Smooth muscle cell of bladder (primary cell): Measurements from ENCODE around the gene CNPY3. TPM values are rescaled to one million over a fixed set of nuclear protein-coding genes. Genes with fewer than 3 reads are reported as not detected.

Experiments used
- total RNA-seq: library from RNA; depleted of rRNA; stranded (reverse); fragments of >200 nt; gene quantifications from 2 replicates; pipeline ENCODE4 v1.2.3, GENCODE V29; 2014

The CNPY3 gene
- total RNA-seq = 21.9 and 33.7 TPM in 2 replicates

DNA sequence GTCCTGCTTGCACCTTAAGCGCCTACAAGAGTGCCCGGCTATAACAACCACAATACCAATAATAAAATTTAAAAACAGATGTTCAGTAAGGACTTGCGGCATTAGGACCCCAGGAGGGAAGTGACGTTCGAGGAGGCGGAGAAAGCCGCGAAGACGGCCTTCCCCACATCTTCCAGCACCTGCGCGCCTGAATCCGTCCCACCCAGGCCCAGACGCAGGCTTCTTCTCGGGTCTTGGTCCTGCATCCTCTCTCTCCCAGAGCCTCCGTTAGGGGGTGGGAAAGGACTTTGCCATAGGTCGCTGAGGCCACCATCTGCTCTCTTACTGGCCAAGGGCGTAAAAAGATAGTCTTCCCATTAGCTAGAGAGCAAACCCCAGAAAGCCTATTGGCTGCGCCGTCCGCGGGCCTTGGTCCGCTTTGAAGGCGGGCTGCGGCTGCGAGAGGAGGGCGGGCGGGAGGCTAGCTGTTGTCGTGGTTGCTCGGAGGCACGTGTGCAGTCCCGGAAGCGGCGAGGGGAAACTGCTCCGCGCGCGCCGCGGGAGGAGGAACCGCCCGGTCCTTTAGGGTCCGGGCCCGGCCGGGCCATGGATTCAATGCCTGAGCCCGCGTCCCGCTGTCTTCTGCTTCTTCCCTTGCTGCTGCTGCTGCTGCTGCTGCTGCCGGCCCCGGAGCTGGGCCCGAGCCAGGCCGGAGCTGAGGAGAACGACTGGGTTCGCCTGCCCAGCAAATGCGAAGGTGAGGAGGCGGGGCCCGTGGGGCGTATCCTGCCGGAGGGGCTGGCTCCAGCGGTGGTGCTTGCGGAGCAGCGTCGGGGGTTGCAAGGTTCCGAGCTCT is at the start of gene CNPY3:
CNPY3 (plus strand) TSS at position 495 of the 835 bp plus-strand sequence; CDS start at position 586, 91 bp downstream.

GRCh38 chr6:42915732-42916131 is 13.5 kb upstream of the CNPY3 start, which contains the start of gene PTCRA:
PTCRA (plus strand) TSS chr6:42916053; CDS start chr6:42916070, 17 bp downstream.

GRCh38 chr6:42960243-42961019 is 31.2 kb downstream of the CNPY3 start, which contains the start of gene GNMT:
GNMT (plus strand) TSS chr6:42960754; CDS start chr6:42960768, 14 bp downstream.

DNA sequence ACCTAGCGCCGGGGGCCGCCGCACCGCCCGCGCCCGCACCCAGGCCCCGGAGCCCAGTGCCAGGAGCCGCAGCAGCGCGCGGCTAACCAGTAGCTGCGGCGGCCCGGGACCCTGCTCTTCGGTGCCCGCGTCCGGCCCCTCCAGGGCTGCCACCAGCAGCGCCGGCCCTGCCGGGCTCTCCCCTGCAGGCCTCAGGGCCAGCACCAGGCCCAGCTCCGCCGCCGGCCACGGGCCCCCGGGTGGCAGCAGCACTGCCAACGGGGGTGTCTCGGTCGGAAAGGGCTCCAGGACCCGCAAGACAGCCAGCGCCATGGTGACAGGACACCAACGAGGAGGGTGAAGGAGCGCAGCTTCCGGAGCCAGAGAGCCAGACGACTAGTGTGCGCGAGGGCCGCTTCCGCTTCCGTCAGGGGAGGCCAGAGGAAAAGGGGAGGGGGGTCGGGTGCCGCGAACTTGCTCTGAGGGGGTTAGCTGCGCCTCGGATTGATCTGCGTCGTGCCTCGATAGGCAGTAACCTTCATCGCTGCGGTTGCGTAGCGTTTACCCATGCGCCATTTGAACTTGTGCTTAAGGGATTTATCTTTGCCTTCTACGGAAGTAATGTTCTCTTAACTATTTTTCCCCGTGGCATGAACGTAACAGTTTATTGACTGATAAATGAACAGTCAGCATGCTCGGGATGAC is 49.7 kb downstream of the CNPY3 start, which contains the start of gene PEX6:
PEX6 (minus strand) TSS at position 343 of the 684 bp plus-strand sequence; CDS start at position 312, 31 bp downstream.

DNA sequence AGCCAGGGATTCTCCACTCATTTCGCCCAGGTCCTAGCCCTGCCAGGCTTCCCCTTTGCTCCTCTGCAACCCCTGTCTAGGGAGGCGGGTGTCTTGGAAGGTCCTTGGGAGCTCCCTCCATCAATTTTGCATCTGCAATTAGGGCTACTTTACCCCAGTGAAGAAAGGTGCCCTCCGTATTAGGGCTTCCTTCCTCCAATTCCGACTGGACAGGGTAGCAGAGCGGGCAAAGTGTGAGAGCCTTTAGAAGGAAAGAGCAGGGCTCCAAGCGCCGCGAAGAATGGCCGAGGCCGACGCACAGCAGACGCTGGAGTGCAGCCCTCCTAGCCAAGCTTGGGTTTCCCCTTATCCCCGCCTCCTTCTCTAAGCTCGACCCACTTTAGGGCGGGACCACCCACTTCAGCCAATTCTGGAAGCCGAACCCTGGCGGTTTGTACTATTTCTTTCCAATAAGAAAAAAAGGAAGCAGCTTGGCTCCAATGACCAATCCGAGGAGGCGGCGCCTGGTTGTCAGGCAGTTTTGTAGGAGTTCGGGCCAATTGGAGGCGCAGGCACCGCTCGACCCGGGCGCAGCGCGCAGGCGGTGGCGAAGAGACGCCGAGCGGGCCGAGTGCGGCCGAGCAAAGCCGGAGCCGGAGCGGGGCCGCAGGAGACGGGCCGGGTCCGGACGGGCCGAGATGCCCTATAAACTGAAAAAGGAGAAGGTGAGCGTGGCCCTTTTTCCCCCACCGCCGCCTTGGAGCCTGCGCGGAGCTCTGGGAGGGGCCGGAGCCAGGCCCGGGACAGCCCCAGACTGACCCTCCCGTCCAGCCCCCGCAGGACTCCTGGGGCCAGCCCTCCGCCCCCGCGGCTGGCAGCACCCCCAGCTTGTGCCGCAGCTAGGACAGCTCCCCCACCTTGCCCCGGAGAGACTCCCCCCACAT is 55.0 kb downstream of the CNPY3 start, which contains the start of gene PPP2R5D:
PPP2R5D (plus strand) TSS at position 570 of the 923 bp plus-strand sequence; CDS start at position 678, 108 bp downstream.

Other genes with a start within 250 kb of the CNPY3 start
- gene PRPH2, start 206.9 kb upstream of the CNPY3 start, total RNA-seq = 1.8 and 2.5 TPM in 2 replicates
- gene TBCC, start 183.4 kb upstream of the CNPY3 start, total RNA-seq = 32.3 and 47.2 TPM in 2 replicates
- 3.5 and 3.7 TPM in 2 replicates for gene BICRAL, start 147.4 kb upstream of the CNPY3 start, total RNA-seq
- gene RPL7L1, start 49.9 kb upstream of the CNPY3 start, total RNA-seq = 86.3 and 91.4 TPM in 2 replicates
- not detected in 2 replicates for gene PTCRA, start 13.4 kb upstream of the CNPY3 start, total RNA-seq
- not detected in 2 replicates for gene GNMT, start 31.3 kb downstream of the CNPY3 start, total RNA-seq
- 23.5 and 53.9 TPM in 2 replicates for gene PEX6, start 49.7 kb downstream of the CNPY3 start, total RNA-seq
- gene PPP2R5D, start 55.1 kb downstream of the CNPY3 start, total RNA-seq = 29.6 and 31.5 TPM in 2 replicates
- 59.2 and 66.3 TPM in 2 replicates for gene MEA1, start 84.5 kb downstream of the CNPY3 start, total RNA-seq
- 64.4 and 86.1 TPM in 2 replicates for gene KLHDC3, start 84.8 kb downstream of the CNPY3 start, total RNA-seq
- 76.1 and 80.2 TPM in 2 replicates for gene RRP36, start 92.1 kb downstream of the CNPY3 start, total RNA-seq
- 44.5 and 49.3 TPM in 2 replicates for gene CUL7, start 124.4 kb downstream of the CNPY3 start, total RNA-seq
- gene MRPL2, start 130.0 kb downstream of the CNPY3 start, total RNA-seq = 16.5 and 18.1 TPM in 2 replicates
- gene KLC4, start 130.2 kb downstream of the CNPY3 start, total RNA-seq = 15.5 and 18.7 TPM in 2 replicates
- gene PTK7, start 146.8 kb downstream of the CNPY3 start, total RNA-seq = 141 and 147 TPM in 2 replicates
- gene SRF, start 241.8 kb downstream of the CNPY3 start, total RNA-seq = 13.8 and 18.7 TPM in 2 replicates